C4-2B (cell line): Measurements from ENCODE around the gene VWCE.

Experiments
- CTCF ChIP-seq: fragments of 450-650 bp; conservative IDR thresholded peaks from 2 replicates; pipeline ENCODE4 v1.5.1; 2017; ENCODE audit warnings: mild to moderate bottlenecking
- ZFX ChIP-seq: fragments of 450-650 bp; IDR thresholded peaks from 2 replicates; pipeline ENCODE4 v1.6.1; 2017

- TF ChIP-seq CTCF (no peak), ZFX (no peak)
Measured at GRCh38 chr11:61264795-61265194, 30.3 kb downstream of the VWCE start.
